Hepatic stellate cell (primary cell): ENCODE measurements around the gene DDX54.

Experiments used
- DNase-seq: peaks from one replicate; pipeline ENCODE4 v3.0.0; 2011; ENCODE audit warnings: low spot score

Gene DDX54

GRCh38 chr12:113190761-113191160 lies 5.5 kb upstream of the DDX54 start:
- DNase-seq, result peak; percentile 40

GRCh38 chr12:113189361-113189760 lies 4.1 kb upstream of the DDX54 start:
- no peak for DNase-seq

GRCh38 chr12:113186666-113187325 lies 1.5 kb upstream of the DDX54 start:
- no peak for DNase-seq

GRCh38 chr12:113186033-113186365 lies 721 bp upstream of the DDX54 start:
- no peak for DNase-seq

- peak; percentile 96 for DNase-seq
Measured at GRCh38 chr12:113184900-113185179, 438 bp downstream of the DDX54 start.

GRCh38 chr12:113184098-113184899 lies 979 bp downstream of the DDX54 start:
- no peak for DNase-seq

- DNase-seq, result no peak
Measured at GRCh38 chr12:113183030-113183589, 2.2 kb downstream of the DDX54 start.

GRCh38 chr12:113181975-113182374 lies 3.3 kb downstream of the DDX54 start:
- DNase-seq, result no peak

- no peak for DNase-seq
Measured at GRCh38 chr12:113180333-113180732, 4.9 kb downstream of the DDX54 start.

- no peak for DNase-seq
Measured at GRCh38 chr12:113179023-113179422, 6.3 kb downstream of the DDX54 start.

- DNase-seq, result peak; percentile 89
Measured at GRCh38 chr12:113174461-113175384, 10.6 kb downstream of the DDX54 start.

GRCh38 chr12:113173081-113173698 lies 12.1 kb downstream of the DDX54 start:
- DNase-seq, result no peak

GRCh38 chr12:113172185-113172584 lies 13.1 kb downstream of the DDX54 start:
- no peak for DNase-seq

GRCh38 chr12:113171543-113171942 lies 13.7 kb downstream of the DDX54 start:
- DNase-seq, result no peak

- DNase-seq, result no peak
Measured at GRCh38 chr12:113170926-113171325, 14.4 kb downstream of the DDX54 start.

GRCh38 chr12:113170457-113170856 lies 14.8 kb downstream of the DDX54 start:
- DNase-seq, result no peak

GRCh38 chr12:113169697-113170096 lies 15.6 kb downstream of the DDX54 start:
- DNase-seq, result no peak

- DNase-seq, result no peak
Measured at GRCh38 chr12:113167868-113168267, 17.4 kb downstream of the DDX54 start.

- DNase-seq, result no peak
Measured at GRCh38 chr12:113165521-113166450, 19.5 kb downstream of the DDX54 start.

GRCh38 chr12:113164014-113164413 lies 21.3 kb downstream of the DDX54 start:
- DNase-seq, result no peak

GRCh38 chr12:113163030-113163360 lies 22.3 kb downstream of the DDX54 start:
- no peak for DNase-seq
